Ovary (tissue), 3 donors: ENCODE results near the gene SAFB2.

ENCODE experiments used
- CTCF ChIP-seq, 3 donors: fragments of 450-650 bp in 2 of 3; fragments of 200-600 bp in 1 of 3; IDR thresholded peaks; one replicate each; pipeline versions ENCODE4 v1.5.1 to v1.8.0; 2016 to 2022; ENCODE audit warnings: antibody characterized with exemption in 3 of 3, mild to moderate bottlenecking in 1 of 3
- POLR2A ChIP-seq: fragments of 450-650 bp; IDR thresholded peaks from one replicate; pipeline ENCODE4 v1.6.1; 2017; ENCODE audit warnings: antibody characterized with exemption, mild to moderate bottlenecking, moderate library complexity
- donor health status: DM: no; HTN: no; CAD: no.

GRCh38 chr19:5588441-5588840 is 34.1 kb downstream of the SAFB2 start:
- no peak for TF ChIP-seq POLR2A
- TF ChIP-seq CTCF (IDR thresholded peaks at IDR 0.05): no peak
